ENCODE measurements around the gene CCDC28A. TPM values are rescaled to one million over a fixed set of nuclear protein-coding genes. Genes with fewer than 3 reads are reported as not detected.

Gene CCDC28A
- total RNA-seq = 10 to 100 TPM; 21.1 to 35.7 (median 23.3) TPM

DNA sequence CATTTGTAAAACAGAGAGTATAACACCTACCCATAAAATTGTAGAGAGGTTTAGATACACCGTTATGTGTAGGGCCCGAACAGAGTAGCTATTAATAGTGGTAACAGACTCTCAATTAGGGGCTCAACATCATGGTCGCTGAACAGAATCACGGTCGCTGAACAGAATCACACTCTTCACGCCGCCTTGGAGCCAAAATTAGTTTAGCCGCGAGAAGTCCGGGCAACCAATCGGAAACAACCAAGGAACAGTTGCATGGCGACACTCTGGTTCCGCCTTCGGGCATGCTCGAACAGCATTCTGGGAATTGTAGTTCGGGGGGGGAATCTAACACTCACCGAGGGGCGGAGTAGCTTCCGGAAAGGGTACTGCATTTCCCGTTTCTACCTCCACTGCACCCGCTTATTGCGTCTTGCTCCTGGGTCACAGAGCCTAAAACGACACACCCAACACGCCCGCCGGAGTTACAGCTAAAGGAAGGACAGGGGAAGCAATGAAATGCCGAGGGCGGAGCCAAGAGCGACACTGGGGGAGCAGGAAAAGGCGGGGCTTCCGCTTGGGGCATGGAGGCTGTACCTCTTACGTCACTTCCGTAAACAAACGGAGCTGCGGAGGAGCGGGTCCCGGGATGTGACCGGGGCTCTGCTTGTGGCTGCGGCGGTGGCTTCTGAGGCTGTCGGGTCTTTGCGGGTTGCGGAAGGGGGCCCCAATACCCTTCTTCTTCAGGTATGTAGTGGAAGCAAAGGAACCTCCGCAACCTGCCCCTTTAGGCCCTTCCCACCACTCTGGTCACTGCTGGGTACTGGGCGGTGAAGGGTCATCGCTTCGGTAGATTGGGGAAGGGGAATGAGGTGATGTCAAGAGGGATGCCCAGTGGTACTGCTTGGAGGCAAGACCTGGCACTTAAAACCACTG is at the start of gene CCDC28A:
Gene CCDC28A (plus strand): TSS at position 593 of the 915 bp plus-strand sequence. CDS start 2,352 bp downstream, outside the sequence.
- intact Hi-C loops (cut with DNase I; ENCODE audit: low total_unique reads) = no loop called here
- peak within 1 kb of the TSS; percentile 78 to 91 (median 87) for H3K4me3 ChIP-seq
- peaks cover 5% of the 10 kb centered on the region for H3K36me3 ChIP-seq
- H3K9me3 ChIP-seq = no peaks in the 10 kb centered on the region
- peaks cover 0 to 4% of the 10 kb centered on the region in 2 donors for H3K4me1 ChIP-seq
- H3K27ac ChIP-seq = peak within 1 kb of the TSS; percentile 95 to 97
- H3K27me3 ChIP-seq = no peaks in the 10 kb centered on the region
- TF ChIP-seq POLR2AphosphoS5 (IDR thresholded peaks at IDR 0.05) (peak; percentile 75 to 96 (median 87)), POLR2A (IDR thresholded peaks at IDR 0.05) (peak; percentile 88), CTCF (IDR thresholded peaks at IDR 0.05) (peak in 2 of 3 donors; percentile 20 to 45)
- peak; percentile 92 to 94 for DNase-seq (ENCODE audit: low spot score in 2 of 2)

DNA sequence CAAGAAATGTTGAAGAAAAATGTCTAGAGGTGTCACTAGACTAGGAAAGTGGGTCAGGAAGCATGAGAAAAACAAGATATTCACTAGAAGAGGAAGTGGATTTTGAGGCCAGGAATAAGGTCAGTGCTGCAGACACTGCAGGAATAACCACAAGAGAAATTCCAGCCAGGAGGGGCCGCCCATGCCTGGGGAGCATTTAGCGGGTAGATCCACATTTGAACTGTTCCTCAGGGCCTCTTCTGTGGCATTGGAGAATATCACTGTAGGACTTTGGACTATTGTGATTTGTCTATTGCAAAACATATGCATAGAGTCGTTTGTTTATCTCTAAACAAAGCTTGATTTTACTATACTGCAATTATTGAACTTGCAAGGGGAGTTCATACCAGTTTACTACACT is 49.6 kb upstream of the CCDC28A start:
- Histone ChIP-seq H3K27ac (no peak overlapping the region), H3K36me3 (no peaks in the 10 kb centered on the region), H3K27me3 (no peaks in the 10 kb centered on the region), H3K4me1 (no peaks in the 10 kb centered on the region), H3K9me3 (no peaks in the 10 kb centered on the region), H3K4me3 (no peak overlapping the region)
- intact Hi-C loops (cut with DNase I; ENCODE audit: low total_unique reads) = no loop called here
- TF ChIP-seq POLR2A (IDR thresholded peaks at IDR 0.05) = no peak
- no peak for DNase-seq (ENCODE audit: low spot score in 2 of 2)

DNA sequence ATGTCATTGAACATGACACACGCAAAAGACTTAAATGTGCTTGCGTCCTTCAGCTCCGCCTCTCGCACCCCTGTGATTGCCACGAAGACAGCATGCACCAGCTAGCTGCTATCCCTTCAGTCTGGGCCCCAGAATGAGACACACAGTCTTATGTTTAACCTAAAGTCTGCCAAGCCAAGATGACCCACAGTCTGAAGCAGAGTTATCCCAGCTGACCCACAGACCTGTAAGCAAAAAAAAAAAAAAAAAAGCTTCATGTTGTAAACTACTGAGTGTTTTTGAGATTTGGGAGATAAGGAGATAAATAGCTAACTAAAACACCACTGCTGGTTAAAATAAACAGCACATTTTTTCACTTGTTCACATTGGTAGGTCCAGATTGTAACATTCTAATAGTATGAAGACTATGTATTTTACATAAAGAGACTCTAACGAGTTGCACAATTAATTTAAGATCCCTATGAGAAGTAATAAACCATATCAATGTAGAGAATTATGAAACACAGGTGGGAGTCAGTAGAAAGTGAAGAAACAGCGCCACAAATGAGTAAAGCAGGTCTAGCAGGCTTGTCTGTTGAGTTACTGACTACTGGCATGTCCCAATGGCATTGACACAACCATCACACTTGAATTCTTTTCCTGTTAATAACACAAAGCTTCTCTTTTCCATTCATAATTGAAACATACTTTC is 47.4 kb upstream of the CCDC28A start:
- no peak for DNase-seq (ENCODE audit: low spot score in 2 of 2)
- Histone ChIP-seq H3K27ac (no peak overlapping the region), H3K4me1 (no peaks in the 10 kb centered on the region), H3K27me3 (no peaks in the 10 kb centered on the region), H3K9me3 (no peaks in the 10 kb centered on the region), H3K4me3 (no peak overlapping the region), H3K36me3 (no peaks in the 10 kb centered on the region)
- intact Hi-C loops (cut with DNase I; ENCODE audit: low total_unique reads) = no loop called here
- TF ChIP-seq POLR2A (IDR thresholded peaks at IDR 0.05) (no peak), CTCF (IDR thresholded peaks at IDR 0.05) (no peak), POLR2AphosphoS5 (IDR thresholded peaks at IDR 0.05) (no peak)

GRCh38 chr6:138726757-138727097 is 46.8 kb upstream of the CCDC28A start:
- intact Hi-C loops (cut with DNase I; ENCODE audit: low total_unique reads) = no loop called here
- Histone ChIP-seq H3K36me3 (no peaks in the 10 kb centered on the region), H3K4me3 (no peak overlapping the region), H3K4me1 (no peaks in the 10 kb centered on the region), H3K27me3 (no peaks in the 10 kb centered on the region), H3K9me3 (no peaks in the 10 kb centered on the region), H3K27ac (no peak overlapping the region)
- no peak for DNase-seq (ENCODE audit: low spot score in 2 of 2)
- TF ChIP-seq POLR2AphosphoS5 (IDR thresholded peaks at IDR 0.05) (no peak), POLR2A (IDR thresholded peaks at IDR 0.05) (no peak), CTCF (IDR thresholded peaks at IDR 0.05) (no peak)

DNA sequence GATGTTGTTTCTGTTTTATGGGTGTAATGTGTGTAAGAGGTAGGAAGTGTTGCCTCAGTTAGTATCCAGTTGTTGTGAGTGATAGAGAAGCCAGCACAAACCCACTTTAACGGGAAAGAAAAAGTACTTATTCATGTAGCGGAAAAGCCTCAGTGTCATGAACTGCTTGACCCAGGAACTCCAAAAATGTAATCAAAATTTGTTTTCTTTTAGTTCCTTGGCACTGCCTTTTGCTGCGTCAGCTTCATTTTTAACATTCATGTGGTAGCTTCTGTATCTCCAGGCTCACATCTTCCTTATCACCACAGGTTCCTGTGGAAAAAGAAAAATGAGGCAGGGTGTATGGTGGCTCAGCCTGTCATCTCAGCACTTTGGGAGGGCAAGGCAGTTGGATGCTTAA is 46.4 kb upstream of the CCDC28A start:
- Histone ChIP-seq H3K4me1 (no peaks in the 10 kb centered on the region), H3K4me3 (no peak overlapping the region), H3K9me3 (no peaks in the 10 kb centered on the region), H3K27me3 (no peaks in the 10 kb centered on the region), H3K27ac (no peak overlapping the region), H3K36me3 (no peaks in the 10 kb centered on the region)
- intact Hi-C loops (cut with DNase I; ENCODE audit: low total_unique reads) = no loop called here
- no peak for DNase-seq (ENCODE audit: low spot score in 2 of 2)
- TF ChIP-seq CTCF (IDR thresholded peaks at IDR 0.05) = no peak
- TF ChIP-seq POLR2A (IDR thresholded peaks at IDR 0.05) = no peak
- no peak for TF ChIP-seq POLR2AphosphoS5 (IDR thresholded peaks at IDR 0.05)
